SJSA1 (cell line): ENCODE measurements around the gene EPB41L2. TPM values are rescaled to one million over a fixed set of nuclear protein-coding genes. Genes with fewer than 3 reads are reported as not detected.

Experiments used
- DNase-seq, 2 experiments: peaks; one replicate each; pipeline ENCODE4 v3.0.0-alpha.2; 2015 to 2020; ENCODE audit warnings: low spot score in 2 of 2, low read depth in 1 of 2
- H3K27ac ChIP-seq: fragments of 250-450 bp; sonication (Bioruptor Pico); 2 replicates; pipeline ENCODE4 v1.5.1; 2020; ENCODE audit warnings: mild to moderate bottlenecking, moderate library complexity
- H3K27me3 ChIP-seq: fragments of 250-450 bp; sonication (Bioruptor Pico); replicated peaks from 2 replicates; pipeline ENCODE4 v1.5.1; 2020; ENCODE audit warnings: mild to moderate bottlenecking, moderate library complexity
- H3K36me3 ChIP-seq: fragments of 250-450 bp; sonication (Bioruptor Pico); 2 replicates; pipeline ENCODE4 v1.5.1; 2020; ENCODE audit warnings: mild to moderate bottlenecking
- H3K4me1 ChIP-seq: fragments of 250-450 bp; sonication (Bioruptor Pico); replicated peaks from 2 replicates; pipeline ENCODE4 v1.6.1; 2021; ENCODE audit warnings: mild to moderate bottlenecking
- H3K4me3 ChIP-seq: fragments of 250-450 bp; sonication (Bioruptor Pico); 2 replicates; pipeline ENCODE4 v1.5.1; 2020; ENCODE audit warnings: mild to moderate bottlenecking
- H3K9me3 ChIP-seq: fragments of 250-450 bp; sonication (Bioruptor Pico); replicated peaks from 2 replicates; pipeline ENCODE4 v1.5.1; 2020; ENCODE audit warnings: mild to moderate bottlenecking
- total RNA-seq: library from RNA; depleted of rRNA; stranded (reverse); fragments of >200 nt; shearing (Covaris generic); gene quantifications from 2 replicates; pipeline ENCODE4 v1.2.3, GENCODE V29; 2014

The EPB41L2 gene
- total RNA-seq, 1 experiment from 2014 or later = 73.6 TPM

- Histone ChIP-seq H3K4me3 (no peak overlapping the region), H3K4me1 (peaks cover 45% of the 10 kb centered on the region), H3K36me3 (no peaks in the 10 kb centered on the region), H3K27me3 (no peaks in the 10 kb centered on the region), H3K27ac (no peak overlapping the region), H3K9me3 (no peaks in the 10 kb centered on the region)
- DNase-seq = no peak
These were observed 80.9 kb downstream of the EPB41L2 start for GRCh38 chr6:130982135-130982534.

- no peak for DNase-seq
- Histone ChIP-seq H3K4me3 (no peak overlapping the region), H3K27ac (no peak overlapping the region), H3K36me3 (no peaks in the 10 kb centered on the region), H3K9me3 (no peaks in the 10 kb centered on the region), H3K4me1 (peaks cover 53% of the 10 kb centered on the region), H3K27me3 (no peaks in the 10 kb centered on the region)
These were observed 81.6 kb downstream of the EPB41L2 start for GRCh38 chr6:130981409-130981808.

GRCh38 chr6:130980310-130981032, 82.6 kb downstream of the EPB41L2 start:
- DNase-seq = no peak
- no peaks in the 10 kb centered on the region for H3K36me3 ChIP-seq
- H3K9me3 ChIP-seq = no peaks in the 10 kb centered on the region
- no peak overlapping the region for H3K27ac ChIP-seq
- H3K27me3 ChIP-seq = no peaks in the 10 kb centered on the region
- no peak overlapping the region for H3K4me3 ChIP-seq
- H3K4me1 ChIP-seq = peaks cover 60% of the 10 kb centered on the region

GRCh38 chr6:130978660-130979396, 84.2 kb downstream of the EPB41L2 start:
- H3K9me3 ChIP-seq = no peaks in the 10 kb centered on the region
- peaks cover 59% of the 10 kb centered on the region for H3K4me1 ChIP-seq
- DNase-seq = no peak
- H3K36me3 ChIP-seq = no peaks in the 10 kb centered on the region
- no peak overlapping the region for H3K4me3 ChIP-seq
- H3K27ac ChIP-seq = no peak overlapping the region
- no peaks in the 10 kb centered on the region for H3K27me3 ChIP-seq

- Histone ChIP-seq H3K36me3 (no peaks in the 10 kb centered on the region), H3K4me1 (peaks cover 59% of the 10 kb centered on the region), H3K9me3 (no peaks in the 10 kb centered on the region), H3K27me3 (no peaks in the 10 kb centered on the region), H3K27ac (no peak overlapping the region), H3K4me3 (no peak overlapping the region)
- DNase-seq = no peak
These were observed 84.9 kb downstream of the EPB41L2 start for GRCh38 chr6:130978180-130978579.

GRCh38 chr6:130975325-130975724, 87.7 kb downstream of the EPB41L2 start:
- DNase-seq = no peak
- peaks cover 57% of the 10 kb centered on the region for H3K4me1 ChIP-seq
- H3K9me3 ChIP-seq = no peaks in the 10 kb centered on the region
- H3K27ac ChIP-seq = no peak overlapping the region
- H3K36me3 ChIP-seq = no peaks in the 10 kb centered on the region
- no peaks in the 10 kb centered on the region for H3K27me3 ChIP-seq
- H3K4me3 ChIP-seq = no peak overlapping the region

- no peaks in the 10 kb centered on the region for H3K36me3 ChIP-seq
These were observed 89.3 kb downstream of the EPB41L2 start for GRCh38 chr6:130973521-130974277.

GRCh38 chr6:130971504-130971903, 91.5 kb downstream of the EPB41L2 start:
- H3K9me3 ChIP-seq = no peaks in the 10 kb centered on the region
- DNase-seq = no peak
- H3K36me3 ChIP-seq = no peaks in the 10 kb centered on the region
- H3K4me3 ChIP-seq = no peak overlapping the region
- H3K27me3 ChIP-seq = no peaks in the 10 kb centered on the region
- H3K4me1 ChIP-seq = peaks cover 61% of the 10 kb centered on the region
- H3K27ac ChIP-seq = no peak overlapping the region

More at GRCh38 chr6:130973521-130974277, 89.3 kb downstream of the EPB41L2 start:
- Histone ChIP-seq H3K4me3 (no peak overlapping the region), H3K27ac (no peak overlapping the region), H3K27me3 (no peaks in the 10 kb centered on the region), H3K4me1 (peaks cover 61% of the 10 kb centered on the region), H3K9me3 (no peaks in the 10 kb centered on the region)
- no peak for DNase-seq

GRCh38 chr6:130970839-130971410, 92.1 kb downstream of the EPB41L2 start:
- Histone ChIP-seq H3K4me3 (no peak overlapping the region), H3K9me3 (no peaks in the 10 kb centered on the region), H3K27me3 (no peaks in the 10 kb centered on the region), H3K36me3 (no peaks in the 10 kb centered on the region), H3K27ac (no peak overlapping the region), H3K4me1 (peaks cover 61% of the 10 kb centered on the region)
- no peak for DNase-seq

- Histone ChIP-seq H3K4me1 (peaks cover 63% of the 10 kb centered on the region), H3K9me3 (no peaks in the 10 kb centered on the region), H3K27me3 (no peaks in the 10 kb centered on the region), H3K36me3 (no peaks in the 10 kb centered on the region), H3K4me3 (no peak overlapping the region), H3K27ac (no peak overlapping the region)
- DNase-seq = no peak
These were observed 93.1 kb downstream of the EPB41L2 start for GRCh38 chr6:130969791-130970491.

GRCh38 chr6:130969166-130969565, 93.9 kb downstream of the EPB41L2 start:
- no peak overlapping the region for H3K4me3 ChIP-seq
- no peaks in the 10 kb centered on the region for H3K9me3 ChIP-seq
- peaks cover 63% of the 10 kb centered on the region for H3K4me1 ChIP-seq
- H3K36me3 ChIP-seq = no peaks in the 10 kb centered on the region
- no peaks in the 10 kb centered on the region for H3K27me3 ChIP-seq
- no peak overlapping the region for H3K27ac ChIP-seq
- no peak for DNase-seq

GRCh38 chr6:130968476-130968875, 94.6 kb downstream of the EPB41L2 start:
- Histone ChIP-seq H3K36me3 (no peaks in the 10 kb centered on the region), H3K4me1 (peaks cover 63% of the 10 kb centered on the region), H3K27me3 (no peaks in the 10 kb centered on the region), H3K27ac (peak overlapping the region; percentile 35), H3K9me3 (no peaks in the 10 kb centered on the region), H3K4me3 (no peak overlapping the region)
- peak in 1 of 2 experiments; percentile 35 for DNase-seq
